IMR-90 (cell line): Measurements from ENCODE around the gene FBXO15. TPM values are rescaled to one million over a fixed set of nuclear protein-coding genes. Genes with fewer than 3 reads are reported as not detected.

Source experiments
- ATAC-seq: fragments of 200-7000 bp; cut with Tn5 transposase; 2 replicates; pipeline ENCODE4 v1.9.1; 2020; ENCODE audit warnings: low read depth, mild to moderate bottlenecking, moderate library complexity
- BruUV-seq: library from RNA; stranded (reverse); fragments of 400-500 nt; replicated peaks from 2 replicates; lab custom pipeline; 2021; lab: Mats Ljungman, UMichigan
- CTCF ChIA-PET: fragments of 300-600 bp; formaldehyde crosslinking; extraction: SDS; loops from one replicate; lab custom pipeline; 2021; ENCODE audit warnings: antibody characterized with exemption; lab: Yijun Ruan, JAX
- POLR2A ChIA-PET: fragments of 300-600 bp; sonication (Branson Sonifier 250); formaldehyde crosslinking; loops from one replicate; lab custom pipeline; 2022; ENCODE audit warnings: antibody characterized with exemption; ENCODE audit not compliant: unreplicated experiment; lab: Charles Lee
- DNase-seq: peaks from one replicate; pipeline ENCODE4 v3.0.0; 2013
- H2AFZ ChIP-seq: replicated peaks from 2 replicates; pipeline ENCODE3; 2013; ENCODE audit warnings: low read length, mild to moderate bottlenecking; ENCODE audit not compliant: poor library complexity
- H2AK5ac ChIP-seq: 2 replicates; pipeline ENCODE4 v1.6.1; 2013; ENCODE audit warnings: low read depth, low read length, inconsistent platforms
- H2AK9ac ChIP-seq: replicated peaks from 2 replicates; pipeline ENCODE3; 2013; ENCODE audit warnings: mild to moderate bottlenecking, low read depth, low read length, moderate library complexity; ENCODE audit not compliant: poor library complexity
- H2BK120ac ChIP-seq: 2 replicates; pipeline ENCODE4 v1.6.1; 2013; ENCODE audit warnings: low read depth, low read length, inconsistent platforms
- H2BK15ac ChIP-seq: 3 replicates; pipeline ENCODE4 v1.6.1; 2013; ENCODE audit warnings: low read depth, low read length, inconsistent platforms
- H2BK20ac ChIP-seq: 2 replicates; pipeline ENCODE4 v1.6.1; 2013; ENCODE audit warnings: low read depth, mild to moderate bottlenecking, inconsistent platforms, low read length, moderate library complexity
- H2BK5ac ChIP-seq: 2 replicates; pipeline ENCODE4 v1.6.1; 2013; ENCODE audit warnings: mild to moderate bottlenecking, low read depth, low read length, inconsistent platforms; ENCODE audit not compliant: poor library complexity, severe bottlenecking
- H3K14ac ChIP-seq: replicated peaks from 2 replicates; pipeline ENCODE4 v1.6.1; 2013; ENCODE audit warnings: low read depth, low read length, inconsistent platforms
- H3K18ac ChIP-seq: 2 replicates; pipeline ENCODE4 v1.6.1; 2013; ENCODE audit warnings: low read depth, low read length, control low read depth
- H3K23ac ChIP-seq: 2 replicates; pipeline ENCODE4 v1.6.1; 2013; ENCODE audit warnings: low read depth, low read length, inconsistent platforms
- H3K27ac ChIP-seq: 2 replicates; pipeline ENCODE4 v1.5.1; 2013; ENCODE audit warnings: mild to moderate bottlenecking, control low read depth, low read length; ENCODE audit not compliant: insufficient read depth
- H3K27me3 ChIP-seq: 2 replicates; pipeline ENCODE4 v1.6.1; 2013; ENCODE audit warnings: low read length; ENCODE audit not compliant: control insufficient read depth, insufficient read depth
- H3K36me3 ChIP-seq: 2 replicates; pipeline ENCODE4 v1.6.1; 2013; ENCODE audit warnings: low read length, mixed read lengths; ENCODE audit not compliant: control insufficient read depth, insufficient read depth
- H3K4ac ChIP-seq: 2 replicates; pipeline ENCODE4 v1.6.1; 2013; ENCODE audit warnings: low read depth, low read length, inconsistent platforms
- H3K4me1 ChIP-seq: 2 replicates; pipeline ENCODE4 v1.6.1; 2013; ENCODE audit warnings: low read length, mixed read lengths; ENCODE audit not compliant: control insufficient read depth, insufficient read depth
- H3K4me2 ChIP-seq: 2 replicates; pipeline ENCODE4 v1.6.1; 2013; ENCODE audit warnings: low read depth, mild to moderate bottlenecking, control low read depth, low read length, moderate library complexity
- H3K4me3 ChIP-seq: 2 replicates; pipeline ENCODE4 v1.5.1; 2013; ENCODE audit warnings: low read depth, mild to moderate bottlenecking, control low read depth, low read length, moderate library complexity; ENCODE audit not compliant: insufficient read depth
- H3K56ac ChIP-seq: 2 replicates; pipeline ENCODE4 v1.6.1; 2013; ENCODE audit warnings: low read length, inconsistent platforms; ENCODE audit not compliant: insufficient read depth; ENCODE audit errors: extremely low read depth
- H3K79me1 ChIP-seq, 2 experiments: 2 replicates each; pipeline ENCODE4 v1.6.1; 2013; ENCODE audit warnings: low read length in 2 of 2, inconsistent platforms in 1 of 2, low read depth in 1 of 2
- H3K9ac ChIP-seq: 2 replicates; pipeline ENCODE4 v1.6.1; 2013; ENCODE audit warnings: low read depth, low read length, control low read depth
- H3K9me1 ChIP-seq: 2 replicates; pipeline ENCODE4 v1.6.1; 2013; ENCODE audit warnings: low read length, inconsistent platforms; ENCODE audit not compliant: insufficient read depth
- H3K9me3 ChIP-seq: 2 replicates; pipeline ENCODE4 v1.6.1; 2013; ENCODE audit warnings: low read length; ENCODE audit not compliant: control insufficient read depth, insufficient read depth
- H4K20me1 ChIP-seq: 2 replicates; pipeline ENCODE4 v1.6.1; 2013; ENCODE audit warnings: low read length, inconsistent platforms; ENCODE audit not compliant: insufficient read depth
- H4K5ac ChIP-seq: 2 replicates; pipeline ENCODE4 v1.6.1; 2013; ENCODE audit warnings: mild to moderate bottlenecking, low read depth, low read length, control low read depth
- H4K8ac ChIP-seq, 2 experiments: 2 replicates each; pipeline ENCODE4 v1.6.1; 2013; ENCODE audit warnings: low read depth in 2 of 2, low read length in 2 of 2, control low read depth in 1 of 2, inconsistent platforms in 1 of 2
- H4K91ac ChIP-seq: 2 replicates; pipeline ENCODE4 v1.6.1; 2013; ENCODE audit warnings: low read depth, low read length, inconsistent platforms; ENCODE audit not compliant: insufficient read depth
- BHLHE40 ChIP-seq: fragments of 150-350 bp; IDR thresholded peaks from 2 replicates; pipeline ENCODE4 v1.6.1; 2016; ENCODE audit warnings: mild to moderate bottlenecking, low read depth, low read length
- CEBPB ChIP-seq: IDR thresholded peaks from 2 replicates; pipeline ENCODE4 v1.6.1; 2012; ENCODE audit warnings: low read depth, low read length, improper control_type of control experiment
- MAFK ChIP-seq: IDR thresholded peaks from 2 replicates; pipeline ENCODE4 v1.6.1; 2012; ENCODE audit warnings: low read depth, low read length, improper control_type of control experiment
- MAZ ChIP-seq: IDR thresholded peaks from 2 replicates; pipeline ENCODE4 v1.6.1; 2012; ENCODE audit warnings: low read depth, mild to moderate bottlenecking, low read length, improper control_type of control experiment, moderate library complexity, borderline replicate concordance
- POLR2A ChIP-seq: IDR thresholded peaks from 2 replicates; pipeline ENCODE4 v1.6.1; 2012; ENCODE audit warnings: mild to moderate bottlenecking, low read depth, low read length
- USF2 ChIP-seq: fragments of 150-350 bp; IDR thresholded peaks from 2 replicates; pipeline ENCODE4 v1.6.1; 2017; ENCODE audit warnings: mild to moderate bottlenecking, antibody characterized with exemption, low read length, low read depth
- WGBS, 2 experiments: methylation state at CpG; one replicate each; pipeline versions ENCODE4 v1.1.5 to v1.1.7; 2013; ENCODE audit warnings: missing lambda C conversion rate in 2 of 2; ENCODE audit not compliant: insufficient read length in 1 of 2; ENCODE audit errors: extremely low coverage in 2 of 2; 5-methylcytosine and 5-hydroxymethylcytosine counted together
- dilution Hi-C: fragments of 300-500 bp; cut with HindIII; formaldehyde crosslinking; loops from one replicate; pipeline ENCODE4 v1.14.3; 2018; ENCODE audit warnings: low sequenced_read_pairs; ENCODE audit not compliant: unreplicated experiment
- in situ Hi-C: fragments of 300-500 bp; cut with MboI; formaldehyde crosslinking; loops from 3 replicates; pipeline ENCODE4 v1.14.3; 2019; ENCODE audit warnings: low sequenced_read_pairs, inconsistent platforms, mixed read lengths
- intact Hi-C: fragments of 100-400 bp; cut with micrococcal nuclease; formaldehyde crosslinking; loops from 2 replicates; pipeline ENCODE4 v1.10.0; 2022
- polyA plus RNA-seq, 3 experiments: library from polyadenylated mRNA; depleted of rRNA; stranded (reverse); fragments of >200 nt; gene quantifications; 2 replicates each; pipeline ENCODE4 v1.2.3, GENCODE V29; 2012; ENCODE audit warnings: low replicate concordance in 1 of 3
- total RNA-seq: library from RNA; depleted of rRNA; stranded (reverse); fragments of >200 nt; gene quantifications from 2 replicates; pipeline ENCODE4 v1.2.3, GENCODE V29; 2012
- TF ChIP-seq, protein P1 (sequence below): fragments of 150-350 bp; IDR thresholded peaks from 2 replicates; pipeline ENCODE4 v1.6.1; 2016; ENCODE audit warnings: low read depth, mild to moderate bottlenecking, low read length, moderate library complexity, borderline replicate concordance

The FBXO15 gene
- total and polyA plus RNA-seq, 2 of the 4 experiments (the other 2 are of a cell fraction): 0.90 to 2.0 TPM

- no peaks in the 10 kb centered on the region for H3K36me3 ChIP-seq
- H3K4me2 ChIP-seq: no peak overlapping the region
- no peak overlapping the region for H2BK120ac ChIP-seq
- H4K5ac ChIP-seq: no peak overlapping the region
- no peak overlapping the region for H3K18ac ChIP-seq
- WGBS, 2 experiments: 80% methylated on average over 3 of the region's 13 CpGs; no CpG with 5 or more reads in 1 of the 2 experiments
- ChIA-PET POLR2A (no interaction called here), CTCF (no interaction called here)
- H2BK15ac ChIP-seq: no peak overlapping the region
- no TSS peak for BruUV-seq
- no peak overlapping the region for H2BK5ac ChIP-seq
- no peak overlapping the region for H2AK9ac ChIP-seq
- no peak overlapping the region for H2AK5ac ChIP-seq
- no peak overlapping the region for H4K91ac ChIP-seq
- DNase-seq (no peak), ATAC-seq (no peak)
- no peak overlapping the region for H3K9ac ChIP-seq
- H2AFZ ChIP-seq: no peak overlapping the region
- no peak overlapping the region for H3K4ac ChIP-seq
- no peak overlapping the region for H3K56ac ChIP-seq
- H3K4me3 ChIP-seq: no peak overlapping the region
- no peak overlapping the region for H2BK20ac ChIP-seq
- no peak overlapping the region for H3K27ac ChIP-seq
- H3K9me3 ChIP-seq: no peaks in the 10 kb centered on the region
- H3K79me1 ChIP-seq: no peaks in the 10 kb centered on the region
- TF ChIP-seq, protein P1, sequence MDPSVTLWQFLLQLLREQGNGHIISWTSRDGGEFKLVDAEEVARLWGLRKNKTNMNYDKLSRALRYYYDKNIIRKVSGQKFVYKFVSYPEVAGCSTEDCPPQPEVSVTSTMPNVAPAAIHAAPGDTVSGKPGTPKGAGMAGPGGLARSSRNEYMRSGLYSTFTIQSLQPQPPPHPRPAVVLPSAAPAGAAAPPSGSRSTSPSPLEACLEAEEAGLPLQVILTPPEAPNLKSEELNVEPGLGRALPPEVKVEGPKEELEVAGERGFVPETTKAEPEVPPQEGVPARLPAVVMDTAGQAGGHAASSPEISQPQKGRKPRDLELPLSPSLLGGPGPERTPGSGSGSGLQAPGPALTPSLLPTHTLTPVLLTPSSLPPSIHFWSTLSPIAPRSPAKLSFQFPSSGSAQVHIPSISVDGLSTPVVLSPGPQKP: no peak
- TF ChIP-seq USF2 (no peak), MAZ (no peak), CEBPB (no peak), MAFK (no peak), BHLHE40 (no peak), POLR2A (no peak)
- in situ Hi-C loops: no loop called here
- no peaks in the 10 kb centered on the region for H4K20me1 ChIP-seq
- H4K8ac ChIP-seq: no peak overlapping the region
- no peak overlapping the region for H3K23ac ChIP-seq
- H3K27me3 ChIP-seq: peaks cover 23% of the 10 kb centered on the region
- dilution Hi-C loops: no loop called here
- H3K4me1 ChIP-seq: no peaks in the 10 kb centered on the region
- no peak overlapping the region for H3K14ac ChIP-seq
- no peaks in the 10 kb centered on the region for H3K9me1 ChIP-seq
- intact Hi-C loops: no loop called here
Measured at GRCh38 chr18:74069178-74070050, 78.2 kb downstream of the FBXO15 start.
